Germinal center (tissue), 1 donor: ENCODE results near the gene GPR25.

ENCODE experiments used
- DNase-seq: peaks from one replicate; pipeline ENCODE4 v3.0.0; 2012; ENCODE audit warnings: mixed read lengths, low spot score

Gene GPR25

GRCh38 chr1:200873116-200873670 is 412 bp downstream of the GPR25 start:
- no peak for DNase-seq

- no peak for DNase-seq
Observed at GRCh38 chr1:200873671-200874397, 1.1 kb downstream of the GPR25 start.

GRCh38 chr1:200874694-200875093 is 1.9 kb downstream of the GPR25 start:
- DNase-seq = no peak

- DNase-seq = no peak
Observed at GRCh38 chr1:200875416-200875815, 2.6 kb downstream of the GPR25 start.

GRCh38 chr1:200877010-200877409 is 4.2 kb downstream of the GPR25 start:
- no peak for DNase-seq

- DNase-seq = no peak
Observed at GRCh38 chr1:200877839-200878551, 5.2 kb downstream of the GPR25 start.

GRCh38 chr1:200880212-200880611 is 7.4 kb downstream of the GPR25 start:
- DNase-seq = no peak

GRCh38 chr1:200883118-200883517 is 10.3 kb downstream of the GPR25 start:
- no peak for DNase-seq

GRCh38 chr1:200885623-200886402 is 13.0 kb downstream of the GPR25 start:
- no peak for DNase-seq

- no peak for DNase-seq
Observed at GRCh38 chr1:200886594-200886993, 13.8 kb downstream of the GPR25 start.

- no peak for DNase-seq
Observed at GRCh38 chr1:200887036-200887435, 14.3 kb downstream of the GPR25 start.

GRCh38 chr1:200887772-200888348 is 15.1 kb downstream of the GPR25 start:
- no peak for DNase-seq

- DNase-seq = peak; percentile 40
Observed at GRCh38 chr1:200888349-200888838, 15.6 kb downstream of the GPR25 start.

GRCh38 chr1:200889571-200889970 is 16.8 kb downstream of the GPR25 start:
- no peak for DNase-seq

GRCh38 chr1:200890027-200890426 is 17.2 kb downstream of the GPR25 start:
- DNase-seq = no peak

- no peak for DNase-seq
Observed at GRCh38 chr1:200890818-200891773, 18.3 kb downstream of the GPR25 start.

- DNase-seq = no peak
Observed at GRCh38 chr1:200891774-200892157, 19.0 kb downstream of the GPR25 start.

GRCh38 chr1:200892546-200892945 is 19.8 kb downstream of the GPR25 start:
- no peak for DNase-seq

- DNase-seq = no peak
Observed at GRCh38 chr1:200892958-200893357, 20.2 kb downstream of the GPR25 start.

GRCh38 chr1:200893411-200893901 is 20.7 kb downstream of the GPR25 start:
- DNase-seq = no peak
